ENCODE data around the gene SNIP1.

GRCh38 chr1:37493336-37494098 lies 60.6 kb downstream of the SNIP1 start:
- TF ChIP-seq CTCF (IDR thresholded peaks at IDR 0.05; ENCODE audit: poor library complexity, severe bottlenecking) (no peak), EZH2 (IDR thresholded peaks at IDR 0.05; ENCODE audit: borderline replicate concordance, insufficient read depth, low read length, poor library complexity, severe bottlenecking) (no peak), TAF1 (IDR thresholded peaks at IDR 0.05; ENCODE audit: low read depth) (no peak), SMC3 (conservative IDR thresholded peaks at IDR 0.05; ENCODE audit: poor library complexity) (no peak), POLR2AphosphoS5 (IDR thresholded peaks at IDR 0.05) (no peak), MXI1 (conservative IDR thresholded peaks at IDR 0.05; ENCODE audit: poor library complexity, severe bottlenecking) (no peak), RAD21 (conservative IDR thresholded peaks at IDR 0.05) (no peak), REST (IDR thresholded peaks at IDR 0.05; ENCODE audit: borderline replicate concordance) (no peak)

Data from neural cell (in vitro differentiated cells).